ENCODE results near the gene INVS. TPM values are rescaled to one million over a fixed set of nuclear protein-coding genes. Genes with fewer than 3 reads are reported as not detected.

Gene INVS
- total and polyA plus RNA-seq, 2 experiments from 2014 or later = 4.1 to 8.7 TPM

DNA sequence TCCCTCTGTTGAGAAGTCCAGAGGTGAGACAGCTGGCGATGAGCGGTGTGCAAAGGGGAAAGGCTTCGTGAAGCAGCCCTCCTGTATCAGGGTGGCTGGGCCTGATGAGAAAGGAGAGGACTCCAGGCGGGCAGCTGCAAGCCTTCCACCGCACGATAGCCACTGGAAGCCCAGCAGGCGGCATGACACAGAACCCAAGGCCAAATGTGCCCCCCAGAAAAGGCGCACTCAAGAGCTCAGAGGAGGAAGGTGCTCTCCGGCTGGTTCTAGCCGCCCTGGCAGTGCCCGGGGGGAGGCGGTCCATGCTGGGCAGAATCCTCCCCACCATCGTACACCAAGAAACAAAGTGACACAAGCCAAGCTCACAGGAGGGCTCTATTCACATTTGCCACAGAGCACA, 193.4 kb downstream of the INVS start (continued):
- TF ChIP-seq, protein P1, sequence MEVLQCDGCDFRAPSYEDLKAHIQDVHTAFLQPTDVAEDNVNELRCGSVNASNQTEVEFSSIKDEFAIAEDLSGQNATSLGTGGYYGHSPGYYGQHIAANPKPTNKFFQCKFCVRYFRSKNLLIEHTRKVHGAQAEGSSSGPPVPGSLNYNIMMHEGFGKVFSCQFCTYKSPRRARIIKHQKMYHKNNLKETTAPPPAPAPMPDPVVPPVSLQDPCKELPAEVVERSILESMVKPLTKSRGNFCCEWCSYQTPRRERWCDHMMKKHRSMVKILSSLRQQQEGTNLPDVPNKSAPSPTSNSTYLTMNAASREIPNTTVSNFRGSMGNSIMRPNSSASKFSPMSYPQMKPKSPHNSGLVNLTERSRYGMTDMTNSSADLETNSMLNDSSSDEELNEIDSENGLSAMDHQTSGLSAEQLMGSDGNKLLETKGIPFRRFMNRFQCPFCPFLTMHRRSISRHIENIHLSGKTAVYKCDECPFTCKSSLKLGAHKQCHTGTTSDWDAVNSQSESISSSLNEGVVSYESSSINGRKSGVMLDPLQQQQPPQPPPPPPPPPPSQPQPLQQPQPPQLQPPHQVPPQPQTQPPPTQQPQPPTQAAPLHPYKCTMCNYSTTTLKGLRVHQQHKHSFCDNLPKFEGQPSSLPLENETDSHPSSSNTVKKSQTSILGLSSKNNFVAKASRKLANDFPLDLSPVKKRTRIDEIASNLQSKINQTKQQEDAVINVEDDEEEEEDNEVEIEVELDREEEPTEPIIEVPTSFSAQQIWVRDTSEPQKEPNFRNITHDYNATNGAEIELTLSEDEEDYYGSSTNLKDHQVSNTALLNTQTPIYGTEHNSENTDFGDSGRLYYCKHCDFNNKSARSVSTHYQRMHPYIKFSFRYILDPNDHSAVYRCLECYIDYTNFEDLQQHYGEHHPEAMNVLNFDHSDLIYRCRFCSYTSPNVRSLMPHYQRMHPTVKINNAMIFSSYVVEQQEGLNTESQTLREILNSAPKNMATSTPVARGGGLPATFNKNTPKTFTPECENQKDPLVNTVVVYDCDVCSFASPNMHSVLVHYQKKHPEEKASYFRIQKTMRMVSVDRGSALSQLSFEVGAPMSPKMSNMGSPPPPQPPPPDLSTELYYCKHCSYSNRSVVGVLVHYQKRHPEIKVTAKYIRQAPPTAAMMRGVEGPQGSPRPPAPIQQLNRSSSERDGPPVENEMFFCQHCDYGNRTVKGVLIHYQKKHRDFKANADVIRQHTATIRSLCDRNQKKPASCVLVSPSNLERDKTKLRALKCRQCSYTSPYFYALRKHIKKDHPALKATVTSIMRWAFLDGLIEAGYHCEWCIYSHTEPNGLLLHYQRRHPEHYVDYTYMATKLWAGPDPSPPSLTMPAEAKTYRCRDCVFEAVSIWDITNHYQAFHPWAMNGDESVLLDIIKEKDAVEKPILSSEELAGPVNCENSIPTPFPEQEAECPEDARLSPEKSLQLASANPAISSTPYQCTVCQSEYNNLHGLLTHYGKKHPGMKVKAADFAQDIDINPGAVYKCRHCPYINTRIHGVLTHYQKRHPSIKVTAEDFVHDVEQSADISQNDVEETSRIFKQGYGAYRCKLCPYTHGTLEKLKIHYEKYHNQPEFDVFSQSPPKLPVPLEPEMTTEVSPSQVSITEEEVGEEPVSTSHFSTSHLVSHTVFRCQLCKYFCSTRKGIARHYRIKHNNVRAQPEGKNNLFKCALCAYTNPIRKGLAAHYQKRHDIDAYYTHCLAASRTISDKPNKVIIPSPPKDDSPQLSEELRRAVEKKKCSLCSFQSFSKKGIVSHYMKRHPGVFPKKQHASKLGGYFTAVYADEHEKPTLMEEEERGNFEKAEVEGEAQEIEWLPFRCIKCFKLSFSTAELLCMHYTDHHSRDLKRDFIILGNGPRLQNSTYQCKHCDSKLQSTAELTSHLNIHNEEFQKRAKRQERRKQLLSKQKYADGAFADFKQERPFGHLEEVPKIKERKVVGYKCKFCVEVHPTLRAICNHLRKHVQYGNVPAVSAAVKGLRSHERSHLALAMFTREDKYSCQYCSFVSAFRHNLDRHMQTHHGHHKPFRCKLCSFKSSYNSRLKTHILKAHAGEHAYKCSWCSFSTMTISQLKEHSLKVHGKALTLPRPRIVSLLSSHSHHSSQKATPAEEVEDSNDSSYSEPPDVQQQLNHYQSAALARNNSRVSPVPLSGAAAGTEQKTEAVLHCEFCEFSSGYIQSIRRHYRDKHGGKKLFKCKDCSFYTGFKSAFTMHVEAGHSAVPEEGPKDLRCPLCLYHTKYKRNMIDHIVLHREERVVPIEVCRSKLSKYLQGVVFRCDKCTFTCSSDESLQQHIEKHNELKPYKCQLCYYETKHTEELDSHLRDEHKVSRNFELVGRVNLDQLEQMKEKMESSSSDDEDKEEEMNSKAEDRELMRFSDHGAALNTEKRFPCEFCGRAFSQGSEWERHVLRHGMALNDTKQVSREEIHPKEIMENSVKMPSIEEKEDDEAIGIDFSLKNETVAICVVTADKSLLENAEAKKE (CRISPR knock-in tag; IDR thresholded peaks at IDR 0.05) = no peak
- TF ChIP-seq, protein P2, sequence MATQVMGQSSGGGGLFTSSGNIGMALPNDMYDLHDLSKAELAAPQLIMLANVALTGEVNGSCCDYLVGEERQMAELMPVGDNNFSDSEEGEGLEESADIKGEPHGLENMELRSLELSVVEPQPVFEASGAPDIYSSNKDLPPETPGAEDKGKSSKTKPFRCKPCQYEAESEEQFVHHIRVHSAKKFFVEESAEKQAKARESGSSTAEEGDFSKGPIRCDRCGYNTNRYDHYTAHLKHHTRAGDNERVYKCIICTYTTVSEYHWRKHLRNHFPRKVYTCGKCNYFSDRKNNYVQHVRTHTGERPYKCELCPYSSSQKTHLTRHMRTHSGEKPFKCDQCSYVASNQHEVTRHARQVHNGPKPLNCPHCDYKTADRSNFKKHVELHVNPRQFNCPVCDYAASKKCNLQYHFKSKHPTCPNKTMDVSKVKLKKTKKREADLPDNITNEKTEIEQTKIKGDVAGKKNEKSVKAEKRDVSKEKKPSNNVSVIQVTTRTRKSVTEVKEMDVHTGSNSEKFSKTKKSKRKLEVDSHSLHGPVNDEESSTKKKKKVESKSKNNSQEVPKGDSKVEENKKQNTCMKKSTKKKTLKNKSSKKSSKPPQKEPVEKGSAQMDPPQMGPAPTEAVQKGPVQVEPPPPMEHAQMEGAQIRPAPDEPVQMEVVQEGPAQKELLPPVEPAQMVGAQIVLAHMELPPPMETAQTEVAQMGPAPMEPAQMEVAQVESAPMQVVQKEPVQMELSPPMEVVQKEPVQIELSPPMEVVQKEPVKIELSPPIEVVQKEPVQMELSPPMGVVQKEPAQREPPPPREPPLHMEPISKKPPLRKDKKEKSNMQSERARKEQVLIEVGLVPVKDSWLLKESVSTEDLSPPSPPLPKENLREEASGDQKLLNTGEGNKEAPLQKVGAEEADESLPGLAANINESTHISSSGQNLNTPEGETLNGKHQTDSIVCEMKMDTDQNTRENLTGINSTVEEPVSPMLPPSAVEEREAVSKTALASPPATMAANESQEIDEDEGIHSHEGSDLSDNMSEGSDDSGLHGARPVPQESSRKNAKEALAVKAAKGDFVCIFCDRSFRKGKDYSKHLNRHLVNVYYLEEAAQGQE (IDR thresholded peaks at IDR 0.05; ENCODE audit: unreplicated experiment) = no peak
- TF ChIP-seq JUNB (IDR thresholded peaks at IDR 0.05; ENCODE audit: unreplicated experiment) = no peak
- TF ChIP-seq NANOG (IDR thresholded peaks at IDR 0.05; ENCODE audit: borderline replicate concordance) = no peak
- no peak for TF ChIP-seq EZH2phosphoT487 (IDR thresholded peaks at IDR 0.05; ENCODE audit: unreplicated experiment)
- no peak for TF ChIP-seq ZNF114 (CRISPR knock-in tag; IDR thresholded peaks at IDR 0.05)
- no peak for TF ChIP-seq CREB1 (CRISPR knock-in tag; IDR thresholded peaks at IDR 0.05; ENCODE audit: low read depth)
- TF ChIP-seq POLR2AphosphoS5 (IDR thresholded peaks at IDR 0.05; ENCODE audit: low read depth) = no peak
- TF ChIP-seq, protein P3, sequence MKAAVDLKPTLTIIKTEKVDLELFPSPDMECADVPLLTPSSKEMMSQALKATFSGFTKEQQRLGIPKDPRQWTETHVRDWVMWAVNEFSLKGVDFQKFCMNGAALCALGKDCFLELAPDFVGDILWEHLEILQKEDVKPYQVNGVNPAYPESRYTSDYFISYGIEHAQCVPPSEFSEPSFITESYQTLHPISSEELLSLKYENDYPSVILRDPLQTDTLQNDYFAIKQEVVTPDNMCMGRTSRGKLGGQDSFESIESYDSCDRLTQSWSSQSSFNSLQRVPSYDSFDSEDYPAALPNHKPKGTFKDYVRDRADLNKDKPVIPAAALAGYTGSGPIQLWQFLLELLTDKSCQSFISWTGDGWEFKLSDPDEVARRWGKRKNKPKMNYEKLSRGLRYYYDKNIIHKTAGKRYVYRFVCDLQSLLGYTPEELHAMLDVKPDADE (IDR thresholded peaks at IDR 0.05) = no peak

All from GM23338 (cell line).